Glomerular visceral epithelial cell (primary cell): ENCODE data around the gene EXOC5.
A peak's percentile ranks its signal among the peaks of the same experiment; 100 is the strongest.
"Not testable (repeated sequence)": the region's sequence is repeated elsewhere in the genome, so short reads cannot be mapped to it uniquely, and the experiment has no call there.

Experiments
- DNase-seq: peaks from one replicate; pipeline ENCODE4 v3.0.0-alpha.2; 2016; ENCODE audit errors: extremely low spot score

The EXOC5 gene

GRCh38 chr14:57254884-57255283, 13.8 kb downstream of the EXOC5 start:
- no peak for DNase-seq

GRCh38 chr14:57246933-57247657, 21.6 kb downstream of the EXOC5 start:
- no peak for DNase-seq

- DNase-seq = no peak
Measured at GRCh38 chr14:57245941-57246340, 22.8 kb downstream of the EXOC5 start.

- DNase-seq = no peak
Measured at GRCh38 chr14:57244106-57244505, 24.6 kb downstream of the EXOC5 start.

DNA sequence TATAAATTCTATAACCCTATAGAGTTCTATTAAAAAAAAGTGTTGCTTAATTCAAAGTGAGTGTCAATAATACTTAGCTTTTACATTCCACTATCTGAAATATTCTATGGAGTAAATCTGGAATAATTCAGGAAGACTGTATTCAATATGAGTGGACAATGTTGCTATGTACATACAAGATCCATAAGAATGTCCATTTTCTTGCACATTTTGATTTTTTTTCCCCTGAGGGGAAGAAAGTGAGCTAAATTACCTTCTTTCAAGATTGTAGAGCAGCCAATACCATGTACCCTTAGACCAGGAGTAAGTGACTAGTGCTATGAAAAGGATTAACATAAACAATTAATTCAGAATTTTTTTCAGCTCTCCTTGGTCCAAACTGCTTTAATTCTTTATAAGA, 25.4 kb downstream of the EXOC5 start:
- DNase-seq = no peak

GRCh38 chr14:57240115-57240514, 28.6 kb downstream of the EXOC5 start:
- DNase-seq = not testable (repeated sequence)

- DNase-seq = no peak
Measured at GRCh38 chr14:57232006-57232405, 36.7 kb downstream of the EXOC5 start.

DNA sequence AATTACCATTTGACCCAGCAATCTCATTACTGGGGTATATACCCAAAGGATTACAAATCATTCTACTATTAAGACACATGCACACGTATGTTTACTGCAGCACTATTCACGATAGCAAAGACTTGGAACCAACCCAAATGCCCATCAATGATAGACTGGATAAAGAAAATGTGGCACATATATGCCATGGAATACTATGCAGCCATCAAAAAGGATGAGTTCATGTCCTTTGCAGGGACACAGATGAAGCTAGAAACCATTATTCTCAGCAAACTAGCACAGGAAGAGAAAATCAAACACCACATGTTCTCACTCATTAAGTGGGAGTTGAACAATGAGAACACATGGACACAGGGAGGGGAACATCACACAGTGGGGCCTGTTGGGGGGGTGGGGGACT, 40.4 kb downstream of the EXOC5 start:
- not testable (repeated sequence) for DNase-seq

DNA sequence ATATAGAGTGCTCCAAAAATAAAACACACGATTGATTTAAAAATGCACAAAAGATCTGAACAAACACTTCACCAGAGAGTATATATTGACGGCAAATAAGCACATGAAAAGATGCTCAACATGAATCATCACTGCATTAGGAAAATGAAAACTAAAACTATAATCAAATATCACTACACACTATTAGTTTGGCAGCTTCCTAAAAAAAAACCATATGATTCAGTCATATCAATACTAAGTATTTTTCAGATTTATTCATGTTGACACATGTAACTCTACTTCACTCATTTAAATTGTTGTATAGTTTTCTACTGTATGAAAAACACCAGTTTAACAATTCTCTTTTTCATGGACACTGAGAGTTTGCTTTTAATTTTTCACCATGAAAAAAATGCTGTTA, 41.6 kb downstream of the EXOC5 start:
- no peak for DNase-seq

GRCh38 chr14:57221931-57222330, 46.8 kb downstream of the EXOC5 start:
- no peak for DNase-seq

- DNase-seq = no peak
Measured at GRCh38 chr14:57212919-57213318, 55.8 kb downstream of the EXOC5 start.

GRCh38 chr14:57209561-57209960, 59.1 kb downstream of the EXOC5 start:
- DNase-seq = peak; percentile 7

GRCh38 chr14:57205938-57206337, 62.8 kb downstream of the EXOC5 start:
- no peak for DNase-seq

DNA sequence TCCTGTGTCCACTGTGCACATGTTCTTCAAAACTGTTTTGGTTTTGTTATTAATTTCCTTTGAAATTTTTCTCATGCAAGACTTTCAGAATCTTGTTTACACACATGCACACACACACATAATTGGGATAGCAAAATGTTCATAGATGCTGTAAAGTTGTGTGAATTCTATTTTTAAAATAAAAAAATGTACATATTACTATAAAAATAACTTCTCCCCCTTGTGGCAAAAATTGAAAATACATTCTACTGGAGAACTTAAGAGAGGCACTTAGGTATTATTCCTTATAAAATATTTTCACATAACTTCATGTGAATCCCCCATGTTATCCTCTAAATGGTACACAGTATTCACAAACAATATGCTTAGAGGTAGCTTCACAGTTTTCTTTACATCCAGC, 66.0 kb downstream of the EXOC5 start:
- not testable (repeated sequence) for DNase-seq

DNA sequence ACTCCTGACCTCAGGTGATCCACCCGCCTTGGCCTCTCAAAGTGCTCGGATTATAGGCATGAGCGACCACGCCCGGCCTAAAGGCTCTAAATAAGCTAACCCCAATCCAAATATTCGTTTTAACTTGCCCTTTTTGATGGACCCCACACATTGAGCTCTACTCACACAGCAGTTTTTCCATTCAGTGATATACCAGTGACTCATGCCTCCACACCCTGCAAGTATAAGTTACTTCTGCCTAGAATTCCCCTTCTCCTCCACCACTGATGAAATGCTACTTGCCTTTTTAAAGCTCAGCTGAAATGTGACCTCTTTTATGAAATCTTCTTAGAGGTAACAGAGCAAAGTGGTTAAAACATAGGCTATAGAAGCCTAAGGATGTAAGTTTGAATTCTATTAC, 68.8 kb downstream of the EXOC5 start:
- DNase-seq = peak; percentile 22

DNA sequence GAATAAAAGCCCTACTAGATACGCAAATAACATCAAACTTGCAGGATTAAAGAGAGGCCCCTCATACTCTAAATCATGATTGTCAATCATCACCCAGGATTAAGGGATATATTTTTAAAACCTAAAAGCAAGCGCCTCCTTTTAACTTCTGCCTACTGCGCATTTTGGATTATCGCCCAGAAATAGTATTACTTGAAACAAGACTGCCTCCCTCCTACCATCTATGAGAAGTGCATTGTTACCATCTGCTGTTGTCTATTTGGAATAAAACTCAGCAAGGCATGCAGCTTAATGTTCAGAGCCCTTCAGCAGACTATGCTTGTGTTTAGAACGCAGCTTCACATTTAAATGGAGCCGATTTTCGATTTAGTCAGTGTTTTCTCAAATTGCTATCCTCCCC, 79.6 kb downstream of the EXOC5 start:
- DNase-seq = no peak

- peak; percentile 21 for DNase-seq
Measured at GRCh38 chr14:57182760-57183503, 85.8 kb downstream of the EXOC5 start.

DNA sequence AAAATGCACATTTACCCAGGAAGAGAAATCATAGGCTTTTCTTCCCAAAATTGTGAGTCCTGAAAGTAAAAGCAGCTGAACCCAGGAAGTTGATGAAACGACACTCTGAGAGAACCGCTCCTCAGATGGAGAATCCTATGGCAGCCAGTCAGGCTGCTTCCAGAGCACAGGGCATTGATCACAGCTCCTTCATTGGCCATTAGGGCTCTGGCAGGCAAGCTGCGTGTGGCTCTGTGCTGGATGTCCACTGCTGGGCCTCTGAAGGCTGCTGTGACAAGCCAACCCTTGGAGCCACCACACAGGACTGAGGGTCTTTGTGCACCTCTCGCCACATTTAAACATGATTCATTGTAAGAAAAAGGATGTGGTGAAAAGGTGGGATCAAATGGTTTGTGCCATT, 89.4 kb downstream of the EXOC5 start:
- DNase-seq = no peak

DNA sequence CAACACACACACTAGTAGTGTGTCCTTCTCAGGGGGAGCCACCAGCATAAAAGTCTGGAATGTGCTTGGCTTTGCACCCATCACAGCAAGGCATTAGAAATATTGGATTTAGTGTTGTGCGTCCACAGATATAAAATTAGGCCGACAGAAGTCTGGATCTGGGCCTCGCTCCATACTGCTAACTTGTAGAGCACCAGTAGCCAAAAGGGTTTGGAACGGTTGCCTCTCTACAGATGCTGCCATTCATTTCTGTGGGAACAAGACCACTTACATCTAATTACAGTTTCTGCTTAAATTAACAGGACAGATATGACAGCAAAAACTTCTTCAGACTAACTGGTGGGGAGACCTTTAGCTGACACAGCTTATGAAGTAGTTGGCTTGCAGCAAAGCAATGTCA, 94.2 kb downstream of the EXOC5 start:
- DNase-seq = no peak

DNA sequence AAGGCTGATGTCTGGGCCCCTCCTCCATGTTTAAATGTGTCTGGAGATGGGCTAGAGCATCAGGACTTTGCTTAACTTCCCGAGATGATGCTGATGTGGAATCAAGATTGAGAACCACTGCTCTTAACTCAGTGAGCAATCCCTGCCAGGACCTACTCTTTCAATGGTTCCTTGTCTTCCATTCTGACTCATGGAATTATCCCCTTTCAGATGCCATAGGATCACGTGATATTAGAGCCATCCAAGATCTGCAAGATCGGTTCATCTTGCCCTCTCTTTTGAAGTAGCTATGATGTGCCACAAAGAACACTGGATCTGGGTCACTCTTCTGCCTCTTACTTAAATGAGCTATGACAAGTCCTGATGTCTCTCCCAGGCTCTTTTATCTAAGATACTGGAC, 96.8 kb downstream of the EXOC5 start:
- DNase-seq = no peak

GRCh38 chr14:57171363-57171762, 97.3 kb downstream of the EXOC5 start:
- DNase-seq = no peak

GRCh38 chr14:57169901-57170300, 98.8 kb downstream of the EXOC5 start:
- no peak for DNase-seq

DNA sequence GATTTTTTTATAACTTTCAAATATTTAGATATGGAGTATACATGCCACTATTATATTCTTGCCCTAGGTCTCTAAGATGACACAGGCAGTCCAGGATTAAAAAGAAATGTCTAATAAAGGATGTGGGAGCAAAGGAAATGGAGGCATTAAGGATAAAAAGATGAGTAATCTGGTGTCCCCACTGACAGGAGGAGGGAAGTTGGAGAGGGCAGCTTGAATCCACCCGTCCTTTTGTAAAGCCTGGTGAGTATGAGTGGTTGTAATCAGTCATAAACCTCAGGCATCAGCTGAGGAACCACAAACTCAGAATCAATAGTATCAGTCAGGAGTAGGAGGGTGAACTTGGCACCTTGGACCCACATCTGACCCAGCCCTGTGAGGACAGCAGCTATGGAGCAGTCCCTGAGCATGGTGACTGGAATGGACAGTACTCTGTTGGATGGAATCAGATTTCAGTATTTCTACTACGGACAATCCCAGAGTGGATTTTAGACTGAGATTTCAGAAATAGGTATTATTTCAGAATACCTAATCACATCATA, 100.5 kb downstream of the EXOC5 start:
- DNase-seq = no peak
